HEK293 (cell line): ENCODE measurements around the gene CYP4F11.

ENCODE experiments used
- CTCF ChIA-PET: fragments of 350-600 bp; formaldehyde crosslinking; extraction: SDS; loops from one replicate; lab custom pipeline; 2021; ENCODE audit warnings: antibody characterized with exemption; lab: Yijun Ruan, JAX
- POLR2A ChIA-PET: fragments of 300-600 bp; formaldehyde crosslinking; extraction: SDS; loops from one replicate; lab custom pipeline; 2020; ENCODE audit warnings: antibody characterized with exemption, inconsistent platforms; lab: Yijun Ruan, JAX
- H3K27ac ChIP-seq: fragments of 200-500 bp; sonication (Bioruptor generic); 2 replicates; pipeline ENCODE4 v1.5.1; 2014; ENCODE audit warnings: low read depth, low read length, control low read depth, inconsistent platforms; ENCODE audit errors: extremely low read depth
- H3K36me3 ChIP-seq, 2 experiments: fragments of 200-500 bp in 1 of 2; sonication (Bioruptor generic) in 1 of 2; 1 replicate in 1 of 2; 2 replicates in 1 of 2; pipeline ENCODE4 v1.5.1; 2014 to 2017; ENCODE audit warnings: inconsistent platforms in 2 of 2, low read length in 2 of 2; ENCODE audit not compliant: control insufficient read depth in 2 of 2, insufficient read depth in 1 of 2
- H3K4me1 ChIP-seq: fragments of 200-500 bp; sonication (Bioruptor generic); 2 replicates; pipeline ENCODE4 v1.5.1; 2014; ENCODE audit warnings: mild to moderate bottlenecking, low read length, inconsistent platforms; ENCODE audit not compliant: control insufficient read depth, insufficient read depth
- H3K4me3 ChIP-seq: 2 replicates; pipeline ENCODE4 v1.5.1; 2011; ENCODE audit warnings: low read depth, mild to moderate bottlenecking, control low read depth, low read length, moderate library complexity
- H3K9me3 ChIP-seq: fragments of 200-500 bp; sonication (Bioruptor generic); 2 replicates; pipeline ENCODE4 v1.5.1; 2014; ENCODE audit warnings: low read depth, low read length, inconsistent platforms; ENCODE audit not compliant: control insufficient read depth, insufficient read depth
- FEZF1 ChIP-seq: fragments of 450-650 bp; formaldehyde crosslinking; IDR thresholded peaks from 2 replicates; pipeline ENCODE4 v1.5.1; 2016; ENCODE audit warnings: missing biosample characterization, missing genetic modification characterization
- HIC1 ChIP-seq: fragments of 450-650 bp; formaldehyde crosslinking; IDR thresholded peaks from 2 replicates; pipeline ENCODE4 v1.5.1; 2016; ENCODE audit warnings: missing biosample characterization, missing genetic modification characterization
- PRDM4 ChIP-seq: fragments of 450-650 bp; formaldehyde crosslinking; IDR thresholded peaks from 2 replicates; pipeline ENCODE4 v1.5.1; 2017; ENCODE audit warnings: missing biosample characterization, missing genetic modification characterization
- SCRT2 ChIP-seq: fragments of 450-650 bp; formaldehyde crosslinking; IDR thresholded peaks from 2 replicates; pipeline ENCODE4 v1.5.1; 2016; ENCODE audit warnings: missing biosample characterization, missing genetic modification characterization
- YY2 ChIP-seq: fragments of 450-650 bp; formaldehyde crosslinking; IDR thresholded peaks from 2 replicates; pipeline ENCODE4 v1.5.1; 2016; ENCODE audit warnings: missing biosample characterization, missing genetic modification characterization
- ZBTB1 ChIP-seq: fragments of 450-650 bp; formaldehyde crosslinking; IDR thresholded peaks from 2 replicates; pipeline ENCODE4 v1.5.1; 2016; ENCODE audit warnings: missing biosample characterization, missing genetic modification characterization
- ZFP69B ChIP-seq: fragments of 450-650 bp; formaldehyde crosslinking; IDR thresholded peaks from 2 replicates; pipeline ENCODE4 v1.5.1; 2016; ENCODE audit warnings: missing biosample characterization, missing genetic modification characterization
- ZIC2 ChIP-seq: fragments of 450-650 bp; formaldehyde crosslinking; IDR thresholded peaks from 2 replicates; pipeline ENCODE4 v1.5.1; 2016; ENCODE audit warnings: missing biosample characterization, missing genetic modification characterization
- ZNF18 ChIP-seq: fragments of 450-650 bp; formaldehyde crosslinking; IDR thresholded peaks from 2 replicates; pipeline ENCODE4 v1.5.1; 2016; ENCODE audit warnings: missing biosample characterization, missing genetic modification characterization
- ZNF37A ChIP-seq: fragments of 450-650 bp; IDR thresholded peaks from 2 replicates; pipeline ENCODE4 v1.5.1; 2018; ENCODE audit warnings: missing biosample characterization, missing genetic modification characterization
- ZNF530 ChIP-seq: fragments of 450-650 bp; formaldehyde crosslinking; IDR thresholded peaks from 2 replicates; pipeline ENCODE4 v1.5.1; 2016; ENCODE audit warnings: low read depth, missing biosample characterization, missing genetic modification characterization
- ZSCAN18 ChIP-seq: fragments of 450-650 bp; formaldehyde crosslinking; IDR thresholded peaks from 2 replicates; pipeline ENCODE4 v1.5.1; 2016; ENCODE audit warnings: missing biosample characterization, missing genetic modification characterization
- ZXDB ChIP-seq: fragments of 450-650 bp; formaldehyde crosslinking; IDR thresholded peaks from 2 replicates; pipeline ENCODE4 v1.5.1; 2016; ENCODE audit warnings: missing biosample characterization, missing genetic modification characterization
- TF ChIP-seq, protein P1 (sequence below): fragments of 450-650 bp; formaldehyde crosslinking; IDR thresholded peaks from 2 replicates; pipeline ENCODE4 v1.5.1; 2016; ENCODE audit warnings: missing biosample characterization, missing genetic modification characterization
- TF ChIP-seq, protein P2 (sequence below): fragments of 450-650 bp; formaldehyde crosslinking; IDR thresholded peaks from 2 replicates; pipeline ENCODE4 v1.5.1; 2016; ENCODE audit warnings: missing biosample characterization, missing genetic modification characterization
- TF ChIP-seq, protein P3 (sequence below): fragments of 450-650 bp; formaldehyde crosslinking; IDR thresholded peaks from 2 replicates; pipeline ENCODE4 v1.5.1; 2017; ENCODE audit warnings: missing biosample characterization, mild to moderate bottlenecking, missing genetic modification characterization, moderate library complexity

CYP4F11 gene

GRCh38 chr19:15871570-15871969 is 62.8 kb downstream of the CYP4F11 start:
- POLR2A ChIA-PET, result no interaction called here
- Histone ChIP-seq H3K4me1 (no peaks in the 10 kb centered on the region), H3K27ac (no peak overlapping the region), H3K36me3 (no peaks in the 10 kb centered on the region), H3K9me3 (no peaks in the 10 kb centered on the region), H3K4me3 (no peak overlapping the region)
- CTCF ChIA-PET, result no interaction called here
- no peak for TF ChIP-seq SCRT2
- no peak for TF ChIP-seq FEZF1 (tag by site-specific recombination)
- peak; percentile 18; the same call in 1 of the 2 replicates for TF ChIP-seq ZIC2 (tag by site-specific recombination)
- TF ChIP-seq ZXDB (tag by site-specific recombination), result no peak
- TF ChIP-seq, protein P1, sequence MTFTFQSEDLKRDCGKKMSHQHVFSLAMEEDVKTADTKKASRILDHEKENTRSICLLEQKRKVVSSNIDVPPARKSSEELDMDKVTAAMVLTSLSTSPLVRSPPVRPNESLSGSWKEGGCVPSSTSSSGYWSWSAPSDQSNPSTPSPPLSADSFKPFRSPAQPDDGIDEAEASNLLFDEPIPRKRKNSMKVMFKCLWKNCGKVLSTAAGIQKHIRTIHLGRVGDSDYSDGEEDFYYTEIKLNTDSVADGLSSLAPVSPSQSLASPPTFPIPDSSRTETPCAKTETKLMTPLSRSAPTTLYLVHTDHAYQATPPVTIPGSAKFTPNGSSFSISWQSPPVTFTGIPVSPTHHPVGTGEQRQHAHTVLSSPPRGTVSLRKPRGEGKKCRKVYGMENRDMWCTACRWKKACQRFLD (tag by site-specific recombination), result no peak
- no peak for TF ChIP-seq ZNF18 (tag by site-specific recombination)
- TF ChIP-seq, protein P2, sequence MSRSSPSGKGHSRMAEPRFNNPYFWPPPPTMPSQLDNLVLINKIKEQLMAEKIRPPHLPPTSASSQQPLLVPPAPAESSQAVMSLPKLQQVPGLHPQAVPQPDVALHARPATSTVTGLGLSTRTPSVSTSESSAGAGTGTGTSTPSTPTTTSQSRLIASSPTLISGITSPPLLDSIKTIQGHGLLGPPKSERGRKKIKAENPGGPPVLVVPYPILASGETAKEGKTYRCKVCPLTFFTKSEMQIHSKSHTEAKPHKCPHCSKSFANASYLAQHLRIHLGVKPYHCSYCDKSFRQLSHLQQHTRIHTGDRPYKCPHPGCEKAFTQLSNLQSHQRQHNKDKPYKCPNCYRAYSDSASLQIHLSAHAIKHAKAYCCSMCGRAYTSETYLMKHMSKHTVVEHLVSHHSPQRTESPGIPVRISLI, result no peak
- TF ChIP-seq HIC1 (tag by site-specific recombination), result no peak

- CTCF ChIA-PET, result interaction anchor here (1.0 to 1.3 kb wide), 3 partner anchors 196 to 240 kb away, joined by 3 to 4 read pairs (median 4); no protein-coding TSS in a partner anchor
- H3K4me1 ChIP-seq, result no peaks in the 10 kb centered on the region
Observed at GRCh38 chr19:15869873-15870272, 64.5 kb downstream of the CYP4F11 start.

More at GRCh38 chr19:15869873-15870272, 64.5 kb downstream of the CYP4F11 start:
- H3K27ac ChIP-seq, result no peak overlapping the region
- TF ChIP-seq ZNF530 (tag by site-specific recombination) (no peak), ZBTB1 (tag by site-specific recombination) (no peak), ZSCAN18 (no peak), ZNF37A (tag by site-specific recombination) (no peak), ZFP69B (tag by site-specific recombination) (no peak), YY2 (tag by site-specific recombination) (no peak), PRDM4 (tag by site-specific recombination) (no peak)
- TF ChIP-seq, protein P3, sequence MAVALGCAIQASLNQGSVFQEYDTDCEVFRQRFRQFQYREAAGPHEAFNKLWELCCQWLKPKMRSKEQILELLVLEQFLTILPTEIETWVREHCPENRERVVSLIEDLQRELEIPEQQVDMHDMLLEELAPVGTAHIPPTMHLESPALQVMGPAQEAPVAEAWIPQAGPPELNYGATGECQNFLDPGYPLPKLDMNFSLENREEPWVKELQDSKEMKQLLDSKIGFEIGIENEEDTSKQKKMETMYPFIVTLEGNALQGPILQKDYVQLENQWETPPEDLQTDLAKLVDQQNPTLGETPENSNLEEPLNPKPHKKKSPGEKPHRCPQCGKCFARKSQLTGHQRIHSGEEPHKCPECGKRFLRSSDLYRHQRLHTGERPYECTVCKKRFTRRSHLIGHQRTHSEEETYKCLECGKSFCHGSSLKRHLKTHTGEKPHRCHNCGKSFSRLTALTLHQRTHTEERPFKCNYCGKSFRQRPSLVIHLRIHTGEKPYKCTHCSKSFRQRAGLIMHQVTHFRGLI, result no peak
- TF ChIP-seq, all 188 proteins: peak for 0
- POLR2A ChIA-PET, result no interaction called here
- H3K36me3 ChIP-seq, result no peaks in the 10 kb centered on the region
- H3K4me3 ChIP-seq, result no peak overlapping the region
- no peaks in the 10 kb centered on the region for H3K9me3 ChIP-seq
